Type B pancreatic cell (in vitro differentiated cells): ENCODE results near the gene HSD3B7. TPM values are rescaled to one million over a fixed set of nuclear protein-coding genes. Genes with fewer than 3 reads are reported as not detected.

Experiments
- DNase-seq: peaks from one replicate; pipeline ENCODE4 v3.0.0; 2021; ENCODE audit warnings: mixed read lengths; ENCODE audit not compliant: unreplicated experiment; ENCODE audit errors: extremely low spot score
- H3K27ac Mint-ChIP-seq: 2 replicates; pipeline ENCODE4 v1.8.0; 2021; ENCODE audit warnings: mild to moderate bottlenecking, mixed read lengths
- H3K27me3 Mint-ChIP-seq: 2 replicates; pipeline ENCODE4 v1.8.0; 2021; ENCODE audit warnings: mixed read lengths
- H3K36me3 Mint-ChIP-seq: 2 replicates; pipeline ENCODE4 v1.8.0; 2021; ENCODE audit warnings: mixed read lengths
- H3K4me1 Mint-ChIP-seq: one replicate; pipeline ENCODE4 v1.8.0; 2021; ENCODE audit warnings: mixed read lengths; ENCODE audit not compliant: unreplicated experiment
- H3K4me3 Mint-ChIP-seq: 2 replicates; pipeline ENCODE4 v1.8.0; 2021; ENCODE audit warnings: mild to moderate bottlenecking, mixed read lengths
- H3K9me3 Mint-ChIP-seq: 2 replicates; pipeline ENCODE4 v1.8.0; 2021; ENCODE audit warnings: mixed read lengths
- total RNA-seq: library from RNA; stranded (reverse); gene quantifications from 2 replicates; pipeline ENCODE4 v1.2.1, GENCODE V29; 2021; ENCODE audit warnings: low replicate concordance
- TF ChIP-seq, protein P1 (sequence below): fragments of 200-600 bp; sonication (generic); conservative IDR thresholded peaks from 2 replicates; pipeline ENCODE4 v1.5.0; 2021; ENCODE audit warnings: antibody characterized with exemption, mild to moderate bottlenecking

HSD3B7 gene
- total RNA-seq, 1 donor from 2014 or later = 5.8 TPM

DNA sequence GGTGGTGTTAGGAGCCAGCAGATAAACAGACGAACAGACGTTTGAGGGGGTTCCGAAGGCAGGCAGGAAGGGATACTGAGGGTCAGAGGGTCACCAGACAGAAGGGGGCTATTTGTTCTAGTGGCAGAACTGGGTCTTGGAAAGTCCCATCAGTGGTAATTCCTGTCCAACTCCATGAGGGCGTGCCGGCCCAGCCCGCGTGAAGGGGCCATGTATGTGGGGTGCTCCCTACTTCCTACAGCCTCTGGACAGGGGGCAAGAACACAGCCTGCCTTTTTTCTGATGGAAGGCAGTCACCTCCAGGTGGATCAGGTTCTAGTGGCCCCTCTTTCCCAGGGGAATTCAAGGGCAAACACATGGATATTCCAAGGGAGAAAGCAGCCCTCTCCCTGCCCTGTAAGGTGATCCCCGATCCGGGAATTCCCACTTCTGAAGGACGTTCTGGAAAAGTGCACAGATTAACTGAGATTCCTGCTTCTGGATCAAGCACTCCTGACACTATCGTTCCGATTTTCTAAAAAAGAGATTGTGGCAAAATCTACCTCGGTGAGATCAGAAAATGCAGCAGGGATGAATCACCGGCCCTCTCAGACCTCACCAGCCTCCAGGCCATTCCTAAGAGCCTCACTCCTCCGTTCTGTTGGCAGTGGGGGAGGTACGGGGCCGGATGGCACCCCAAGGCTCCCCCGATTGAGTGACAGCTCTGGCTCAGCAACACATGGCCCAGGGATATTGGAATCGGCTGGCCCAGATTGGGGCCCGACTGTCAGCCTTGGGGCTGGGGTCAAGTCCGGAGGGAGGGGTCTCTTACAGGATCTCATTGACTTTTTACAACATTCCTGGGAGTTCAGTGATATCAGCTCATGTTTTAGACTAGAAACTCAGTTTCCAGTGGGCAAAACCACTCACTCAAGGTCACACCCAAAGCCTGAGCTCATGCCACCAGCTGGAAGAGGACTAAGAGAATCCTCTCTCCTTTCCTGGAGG, 13.0 kb downstream of the HSD3B7 start:
- peak overlapping the region; percentile 21 for H3K27ac Mint-ChIP-seq
- H3K36me3 Mint-ChIP-seq = peaks cover 4% of the 10 kb centered on the region
- no peak for DNase-seq
- H3K9me3 Mint-ChIP-seq = no peaks in the 10 kb centered on the region
- H3K27me3 Mint-ChIP-seq = peaks cover 15% of the 10 kb centered on the region
- H3K4me1 Mint-ChIP-seq = peaks cover 12% of the 10 kb centered on the region
- H3K4me3 Mint-ChIP-seq = peak overlapping the region; percentile 77
- TF ChIP-seq, protein P1, sequence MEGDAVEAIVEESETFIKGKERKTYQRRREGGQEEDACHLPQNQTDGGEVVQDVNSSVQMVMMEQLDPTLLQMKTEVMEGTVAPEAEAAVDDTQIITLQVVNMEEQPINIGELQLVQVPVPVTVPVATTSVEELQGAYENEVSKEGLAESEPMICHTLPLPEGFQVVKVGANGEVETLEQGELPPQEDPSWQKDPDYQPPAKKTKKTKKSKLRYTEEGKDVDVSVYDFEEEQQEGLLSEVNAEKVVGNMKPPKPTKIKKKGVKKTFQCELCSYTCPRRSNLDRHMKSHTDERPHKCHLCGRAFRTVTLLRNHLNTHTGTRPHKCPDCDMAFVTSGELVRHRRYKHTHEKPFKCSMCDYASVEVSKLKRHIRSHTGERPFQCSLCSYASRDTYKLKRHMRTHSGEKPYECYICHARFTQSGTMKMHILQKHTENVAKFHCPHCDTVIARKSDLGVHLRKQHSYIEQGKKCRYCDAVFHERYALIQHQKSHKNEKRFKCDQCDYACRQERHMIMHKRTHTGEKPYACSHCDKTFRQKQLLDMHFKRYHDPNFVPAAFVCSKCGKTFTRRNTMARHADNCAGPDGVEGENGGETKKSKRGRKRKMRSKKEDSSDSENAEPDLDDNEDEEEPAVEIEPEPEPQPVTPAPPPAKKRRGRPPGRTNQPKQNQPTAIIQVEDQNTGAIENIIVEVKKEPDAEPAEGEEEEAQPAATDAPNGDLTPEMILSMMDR = no peak

DNA sequence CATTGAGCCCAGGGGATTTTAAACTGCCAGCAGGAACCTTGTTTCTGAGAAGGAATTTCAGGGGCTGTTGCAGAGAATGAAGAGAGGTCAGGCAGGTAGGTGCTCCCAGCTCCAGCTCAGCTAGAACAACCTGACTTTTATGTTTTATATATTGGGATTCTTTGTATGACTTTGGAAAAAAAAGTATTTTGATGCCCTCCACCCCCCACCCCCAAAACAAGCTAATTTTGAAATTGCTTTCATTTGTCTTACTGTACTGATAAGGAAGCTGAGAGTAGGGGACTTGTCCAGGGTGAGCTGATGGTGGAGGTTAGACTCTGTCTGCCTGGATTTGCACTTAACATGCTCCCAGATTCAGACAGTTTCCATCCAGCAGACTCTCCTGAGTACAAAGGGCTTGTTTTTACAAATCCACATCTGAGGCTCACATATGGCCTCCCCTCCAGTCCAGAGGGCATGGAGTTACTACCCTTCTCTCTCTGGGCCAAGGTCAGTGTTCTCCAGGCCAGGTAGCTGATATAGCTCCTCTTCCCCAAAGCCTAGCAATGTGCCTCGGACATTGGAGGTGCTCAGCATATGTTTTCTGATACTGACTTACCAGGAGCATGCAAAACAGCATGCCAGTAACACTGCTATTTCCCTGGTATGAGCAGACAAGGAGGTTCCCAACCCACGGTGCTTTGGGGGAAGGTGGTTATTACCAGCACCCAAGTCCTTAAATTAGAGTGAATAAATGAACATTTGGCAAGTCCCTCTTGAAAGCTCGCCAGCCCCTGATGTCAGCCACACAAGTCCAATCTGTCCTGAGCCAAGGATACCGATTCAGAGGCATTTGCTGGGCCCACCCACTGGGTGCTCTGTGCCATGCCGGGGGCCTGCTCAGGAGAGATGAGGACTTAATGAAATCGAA, 14.1 kb downstream of the HSD3B7 start:
- DNase-seq = no peak
- Mint-ChIP-seq H3K36me3 (peaks cover 4% of the 10 kb centered on the region), H3K9me3 (no peaks in the 10 kb centered on the region), H3K4me3 (no peak overlapping the region), H3K27me3 (peaks cover 18% of the 10 kb centered on the region), H3K4me1 (peaks cover 17% of the 10 kb centered on the region), H3K27ac (no peak overlapping the region)
- TF ChIP-seq, protein P1 = no peak

DNA sequence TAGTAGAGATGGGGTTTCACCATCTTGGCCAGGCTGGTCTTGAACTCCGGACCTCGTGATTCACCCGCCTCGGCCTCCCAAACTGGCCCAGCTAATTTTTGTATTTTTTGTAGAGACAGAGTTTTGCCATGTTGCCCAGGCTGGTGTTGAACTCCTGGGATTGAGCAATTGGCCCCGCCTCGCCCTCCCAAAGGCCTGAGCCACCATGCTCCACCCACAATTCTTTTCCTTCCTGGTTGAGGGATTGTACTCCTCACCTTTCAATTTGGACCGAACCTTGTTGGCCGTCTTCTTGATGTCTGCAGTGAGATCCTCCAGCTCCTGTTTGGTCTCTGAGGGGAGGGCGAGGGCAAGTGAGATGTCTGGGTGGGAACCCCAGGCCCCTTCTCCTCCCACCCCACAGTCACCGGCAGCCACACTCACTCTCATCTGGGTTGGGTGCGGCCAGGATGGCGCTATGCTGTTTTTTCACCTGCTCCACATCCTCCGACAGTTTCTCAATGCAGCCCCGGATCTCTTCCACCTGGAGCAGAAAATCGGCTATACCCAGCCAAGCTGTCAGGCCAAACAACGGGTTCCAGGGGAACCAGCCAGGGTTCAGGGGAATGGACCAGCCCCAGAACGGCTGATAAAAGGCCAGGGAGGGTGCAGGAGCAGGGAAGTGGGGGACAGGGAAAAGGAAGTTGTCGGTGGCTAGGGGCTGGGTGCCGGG, 15.8 kb downstream of the HSD3B7 start:
- Mint-ChIP-seq H3K27ac (no peak overlapping the region), H3K27me3 (peaks cover 11% of the 10 kb centered on the region), H3K9me3 (no peaks in the 10 kb centered on the region), H3K4me3 (no peak overlapping the region), H3K4me1 (peaks cover 17% of the 10 kb centered on the region), H3K36me3 (peaks cover 4% of the 10 kb centered on the region)
- no peak for DNase-seq
- TF ChIP-seq, protein P1 = no peak

DNA sequence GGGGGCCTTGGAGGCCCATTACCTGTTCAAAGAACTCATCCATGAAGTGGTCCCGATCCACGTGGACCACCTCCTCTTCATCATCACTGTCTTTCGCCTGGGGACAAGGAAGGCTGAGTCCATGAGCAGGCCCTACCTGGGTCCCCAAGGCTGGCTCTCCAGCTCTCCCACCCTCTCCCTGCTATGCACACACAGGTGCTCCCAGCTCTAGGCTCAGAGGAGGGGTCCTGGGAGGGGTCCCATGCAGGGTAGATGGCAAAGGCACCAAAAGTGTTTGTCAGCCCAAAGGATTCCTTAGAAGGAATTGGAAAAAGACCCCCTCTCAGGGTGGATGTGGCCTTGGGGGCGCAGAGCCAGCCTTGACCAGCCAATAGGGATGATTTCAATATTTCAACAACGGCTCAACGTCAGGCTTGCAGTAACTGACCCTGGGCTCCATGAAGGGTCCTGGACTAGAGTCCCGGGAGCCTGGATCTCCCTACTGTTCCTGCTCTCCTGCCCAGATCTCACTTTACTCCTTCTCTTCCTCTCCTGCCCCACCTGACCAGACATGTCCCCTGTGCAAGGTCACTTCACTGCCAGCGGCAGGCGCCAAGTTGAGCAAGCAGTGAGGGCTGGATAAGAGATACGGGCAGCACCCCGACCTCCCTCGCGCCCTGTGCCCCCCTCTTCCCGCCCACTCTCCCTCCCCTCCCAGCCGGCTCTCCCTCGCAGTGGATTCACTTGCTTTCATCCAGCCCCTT, 16.7 kb downstream of the HSD3B7 start:
- Mint-ChIP-seq H3K9me3 (no peaks in the 10 kb centered on the region), H3K27ac (peak overlapping the region; percentile 85), H3K27me3 (peaks cover 12% of the 10 kb centered on the region), H3K4me1 (peaks cover 23% of the 10 kb centered on the region), H3K4me3 (peak overlapping the region; percentile 75), H3K36me3 (no peaks in the 10 kb centered on the region)
- TF ChIP-seq, protein P1 = no peak
- DNase-seq = no peak
